GM12872 (cell line): ENCODE measurements around the gene SAMD8.

Experiments
- TF ChIP-seq, protein P1 (sequence below): IDR thresholded peaks from 3 replicates; pipeline ENCODE4 v1.5.1; 2011; ENCODE audit warnings: low read depth, mild to moderate bottlenecking, low read length, moderate library complexity; ENCODE audit not compliant: insufficient read depth

SAMD8 gene

DNA sequence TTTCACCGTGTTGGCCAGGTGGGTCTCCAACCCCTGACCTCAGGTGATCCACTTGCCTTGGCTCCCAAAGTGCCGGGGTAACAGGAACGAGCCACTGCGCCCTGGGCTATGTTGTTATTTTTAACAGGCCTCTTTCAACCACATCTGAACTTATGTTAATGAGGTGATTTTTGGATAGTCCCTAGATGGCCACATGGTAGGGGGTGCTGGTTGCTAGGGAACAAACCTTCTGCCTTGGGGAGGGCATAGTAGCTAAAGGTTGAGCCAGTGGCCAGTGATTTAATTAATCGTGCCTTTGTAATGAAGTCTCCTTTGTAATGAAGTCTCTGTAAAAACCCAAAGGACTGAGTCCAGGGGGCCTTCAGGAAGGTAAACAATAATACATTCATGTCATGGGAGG, 115.2 kb downstream of the SAMD8 start:
- TF ChIP-seq, protein P1, sequence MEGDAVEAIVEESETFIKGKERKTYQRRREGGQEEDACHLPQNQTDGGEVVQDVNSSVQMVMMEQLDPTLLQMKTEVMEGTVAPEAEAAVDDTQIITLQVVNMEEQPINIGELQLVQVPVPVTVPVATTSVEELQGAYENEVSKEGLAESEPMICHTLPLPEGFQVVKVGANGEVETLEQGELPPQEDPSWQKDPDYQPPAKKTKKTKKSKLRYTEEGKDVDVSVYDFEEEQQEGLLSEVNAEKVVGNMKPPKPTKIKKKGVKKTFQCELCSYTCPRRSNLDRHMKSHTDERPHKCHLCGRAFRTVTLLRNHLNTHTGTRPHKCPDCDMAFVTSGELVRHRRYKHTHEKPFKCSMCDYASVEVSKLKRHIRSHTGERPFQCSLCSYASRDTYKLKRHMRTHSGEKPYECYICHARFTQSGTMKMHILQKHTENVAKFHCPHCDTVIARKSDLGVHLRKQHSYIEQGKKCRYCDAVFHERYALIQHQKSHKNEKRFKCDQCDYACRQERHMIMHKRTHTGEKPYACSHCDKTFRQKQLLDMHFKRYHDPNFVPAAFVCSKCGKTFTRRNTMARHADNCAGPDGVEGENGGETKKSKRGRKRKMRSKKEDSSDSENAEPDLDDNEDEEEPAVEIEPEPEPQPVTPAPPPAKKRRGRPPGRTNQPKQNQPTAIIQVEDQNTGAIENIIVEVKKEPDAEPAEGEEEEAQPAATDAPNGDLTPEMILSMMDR = no peak

DNA sequence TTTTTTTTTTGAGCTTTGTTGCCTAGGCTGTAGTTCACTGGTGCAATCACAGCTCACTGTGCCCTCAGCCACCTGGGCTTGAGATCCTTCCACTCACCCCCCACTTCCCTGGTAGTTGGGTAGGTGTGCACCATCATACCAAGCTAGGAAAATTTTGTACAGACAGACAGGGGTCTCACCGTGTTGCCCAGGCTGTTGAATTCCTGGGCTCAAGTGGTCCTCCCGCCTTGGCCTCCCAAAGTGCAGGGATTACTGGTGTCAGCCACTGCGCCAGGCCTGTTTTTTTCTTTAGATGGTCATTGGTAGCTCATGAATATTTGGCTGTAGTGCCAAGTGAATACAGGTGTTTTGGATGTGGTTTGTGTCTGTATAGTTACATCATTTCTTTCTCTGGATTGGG, 116.8 kb downstream of the SAMD8 start:
- TF ChIP-seq, protein P1 = no peak

DNA sequence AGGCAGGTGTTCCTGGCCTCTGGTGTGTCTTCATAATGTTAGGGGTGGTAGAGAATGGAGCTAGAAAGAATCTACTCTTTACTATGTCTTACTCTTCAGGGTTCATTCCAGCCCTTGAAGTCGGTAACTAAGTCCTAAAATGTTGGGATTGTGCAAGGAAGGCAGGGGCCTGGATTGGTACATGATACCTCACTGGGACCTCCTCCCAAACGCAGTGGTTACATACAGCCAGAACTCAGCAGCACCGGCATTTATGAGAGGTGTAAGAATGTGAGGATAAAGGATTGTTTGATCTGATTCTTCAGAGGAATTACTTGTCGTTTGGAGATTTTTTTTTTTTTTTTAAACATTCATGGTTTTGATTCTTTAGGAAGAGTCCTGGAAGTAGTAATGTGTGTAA, 117.4 kb downstream of the SAMD8 start:
- TF ChIP-seq, protein P1 = no peak

DNA sequence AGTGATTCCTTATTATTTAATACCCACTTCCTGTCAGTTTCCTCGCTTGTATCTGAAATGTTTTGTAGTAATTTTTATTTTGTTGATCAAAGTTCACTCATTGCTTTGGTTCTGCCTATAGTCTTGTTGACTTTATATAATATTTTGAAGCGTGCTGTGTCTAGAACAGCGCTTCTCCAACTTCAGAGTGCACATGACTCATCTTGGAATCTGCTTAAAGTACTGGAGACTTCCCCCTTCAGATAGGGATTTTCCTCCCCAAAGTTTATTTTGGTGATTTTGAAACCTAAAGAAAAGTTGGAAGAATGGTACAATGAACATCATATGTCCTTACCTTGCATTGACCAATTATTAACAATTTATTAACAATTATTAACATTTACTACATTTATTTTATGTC, 118.5 kb downstream of the SAMD8 start:
- TF ChIP-seq, protein P1 = no peak

DNA sequence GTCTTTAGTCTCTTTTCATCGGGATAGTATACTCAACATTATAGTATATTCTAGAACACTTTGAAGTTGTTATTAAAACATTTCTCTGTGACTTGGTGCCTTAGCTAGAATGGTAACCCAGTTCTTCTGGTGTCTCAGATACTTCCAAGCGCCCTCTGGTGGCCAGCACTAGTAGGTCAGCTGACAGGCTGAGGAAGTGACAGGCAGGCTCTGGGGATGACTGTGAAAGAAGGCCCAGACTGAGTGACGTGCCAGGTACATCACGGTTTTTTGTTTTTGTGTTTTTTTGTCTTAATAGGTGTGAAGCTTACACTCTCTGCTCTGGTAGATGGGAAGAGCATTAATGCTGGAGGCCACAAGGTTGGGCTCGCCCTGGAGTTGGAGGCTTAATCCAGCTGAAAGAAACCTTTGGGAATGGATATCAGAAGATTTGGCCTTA, 119.2 kb downstream of the SAMD8 start:
- TF ChIP-seq, protein P1 = peak; percentile 91
